Body of pancreas (tissue), 4 donors: Measurements from ENCODE around the gene RELN.

Experiments
- CTCF ChIP-seq, 7 experiments: fragments of 450-650 bp in 4 of 7; fragments of 200-600 bp in 3 of 7; sonication (generic) in 3 of 7; IDR thresholded peaks; one replicate each; pipeline ENCODE4 v1.5.1; 2016 to 2019; ENCODE audit warnings: antibody characterized with exemption in 7 of 7
- POLR2A ChIP-seq, 3 donors: fragments of 450-650 bp; IDR thresholded peaks; one replicate each; pipeline ENCODE4 v1.6.1; 2016; ENCODE audit warnings: antibody characterized with exemption in 3 of 3, mild to moderate bottlenecking in 2 of 3

- TF ChIP-seq POLR2A (IDR thresholded peaks at IDR 0.05): no peak
- no peak for TF ChIP-seq CTCF (IDR thresholded peaks at IDR 0.05)
Measured at GRCh38 chr7:103811290-103811689, 178.2 kb downstream of the RELN start.
